Thyroid gland (tissue), 4 donors: ENCODE measurements around the gene CXCR1. TPM values are rescaled to one million over a fixed set of nuclear protein-coding genes. Genes with fewer than 3 reads are reported as not detected.

Experiments used
- DNase-seq, 2 donors: peaks; one replicate each; pipeline ENCODE4 v3.0.0-alpha.2; 2019
- H3K27ac ChIP-seq, 3 donors: fragments of 200-600 bp; sonication (generic); 1 replicate in 2 of 3; 2 replicates in 1 of 3; pipeline ENCODE4 v1.5.1; 2016 to 2019; ENCODE audit warnings: mild to moderate bottlenecking in 1 of 3, moderate library complexity in 1 of 3
- H3K27me3 ChIP-seq: fragments of 200-600 bp; sonication (generic); one replicate; pipeline ENCODE4 v1.5.1; 2019
- H3K36me3 ChIP-seq, 2 donors: fragments of 200-600 bp; sonication (generic); one replicate each; pipeline ENCODE4 v1.5.1; 2016 to 2019
- H3K4me1 ChIP-seq, 2 donors: fragments of 200-600 bp; sonication (generic); one replicate each; pipeline ENCODE4 v1.5.1; 2017 to 2019
- H3K4me3 ChIP-seq, 3 donors: fragments of 200-600 bp; sonication (generic); replicated peaks in 1 of 3; 1 replicate in 2 of 3; 2 replicates in 1 of 3; pipeline ENCODE4 v1.5.1; 2016; ENCODE audit warnings: mild to moderate bottlenecking in 1 of 3
- H3K9me3 ChIP-seq: fragments of 200-600 bp; sonication (generic); one replicate; pipeline ENCODE4 v1.5.1; 2017
- CTCF ChIP-seq, 6 experiments: fragments of 200-600 bp in 3 of 6; fragments of 450-650 bp in 3 of 6; sonication (generic) in 3 of 6; IDR thresholded peaks; one replicate each; pipeline ENCODE4 v1.5.1; 2016 to 2019; ENCODE audit warnings: antibody characterized with exemption in 6 of 6, mild to moderate bottlenecking in 2 of 6, inconsistent platforms in 1 of 6, moderate library complexity in 1 of 6
- POLR2A ChIP-seq, 2 donors: fragments of 450-650 bp; IDR thresholded peaks; one replicate each; pipeline ENCODE4 v1.6.1; 2017; ENCODE audit warnings: antibody characterized with exemption in 2 of 2, mild to moderate bottlenecking in 2 of 2, moderate library complexity in 1 of 2
- WGBS, 2 donors: methylation state at CpG; one replicate each; pipeline ENCODE4 v1.1.5; 2017; 5-methylcytosine and 5-hydroxymethylcytosine counted together
- intact Hi-C: fragments of 100-400 bp; cut with DNase I; formaldehyde crosslinking; loops from one replicate; pipeline ENCODE4 v1.15.1; 2023
- total RNA-seq, 4 donors: library from RNA; depleted of rRNA; stranded (reverse); fragments of >200 nt; gene quantifications; one replicate each; pipeline ENCODE4 v1.2.3, GENCODE V29; 2016

Gene CXCR1
- total RNA-seq, 4 donors from 2014 or later: 0.13 to 0.50 (median 0.29) TPM; not detected in 1

- intact Hi-C loops: loop anchor here (10.0 kb wide), 2 partner anchors 67 to 277 kb away; no protein-coding TSS in a partner anchor
- no peak overlapping the region for H3K27ac ChIP-seq
- no peaks in the 10 kb centered on the region for H3K27me3 ChIP-seq
- H3K4me1 ChIP-seq: peaks cover 0 to 4% of the 10 kb centered on the region in 2 donors
- no peak for TF ChIP-seq CTCF (IDR thresholded peaks at IDR 0.05)
- TF ChIP-seq POLR2A (IDR thresholded peaks at IDR 0.05): no peak
- H3K36me3 ChIP-seq: no peaks in the 10 kb centered on the region
- 55 to 67% methylated on average over 4 of the region's 4 CpGs for WGBS, 2 donors
- no peaks in the 10 kb centered on the region for H3K9me3 ChIP-seq
- DNase-seq: no peak
- no peak overlapping the region for H3K4me3 ChIP-seq
Observed at GRCh38 chr2:218187296-218188015, 20.7 kb upstream of the CXCR1 start.

GRCh38 chr2:218186876-218187275 lies 20.1 kb upstream of the CXCR1 start:
- H3K9me3 ChIP-seq: no peaks in the 10 kb centered on the region
- no peak for DNase-seq
- no peak overlapping the region for H3K27ac ChIP-seq
- TF ChIP-seq POLR2A (IDR thresholded peaks at IDR 0.05): no peak
- TF ChIP-seq CTCF (IDR thresholded peaks at IDR 0.05): no peak
- 75% methylated on average over 1 of the region's 1 CpG for WGBS, 2 donors
- peaks cover 0 to 4% of the 10 kb centered on the region in 2 donors for H3K4me1 ChIP-seq
- no peaks in the 10 kb centered on the region for H3K36me3 ChIP-seq
- H3K27me3 ChIP-seq: no peaks in the 10 kb centered on the region
- H3K4me3 ChIP-seq: no peak overlapping the region
- intact Hi-C loops: loop anchor here (10.0 kb wide), 2 partner anchors 68 to 278 kb away; no protein-coding TSS in a partner anchor

- no peaks in the 10 kb centered on the region for H3K9me3 ChIP-seq
- H3K27me3 ChIP-seq: no peaks in the 10 kb centered on the region
- no peak overlapping the region for H3K27ac ChIP-seq
- peak; percentile 64 to 65 for DNase-seq
- no peak for TF ChIP-seq POLR2A (IDR thresholded peaks at IDR 0.05)
- peak; percentile 49 to 84 (median 72) for TF ChIP-seq CTCF (IDR thresholded peaks at IDR 0.05)
- H3K36me3 ChIP-seq: no peaks in the 10 kb centered on the region
- peaks cover 0 to 4% of the 10 kb centered on the region in 2 donors for H3K4me1 ChIP-seq
- H3K4me3 ChIP-seq: no peak overlapping the region
- intact Hi-C loops: loop anchor here (10.0 kb wide), 2 partner anchors 68 to 278 kb away; no protein-coding TSS in a partner anchor
- 36 to 39% methylated on average over 8 of the region's 8 CpGs for WGBS, 2 donors
Observed at GRCh38 chr2:218186355-218186766, 19.6 kb upstream of the CXCR1 start.

- H3K4me1 ChIP-seq: peaks cover 0 to 4% of the 10 kb centered on the region in 2 donors
- H3K4me3 ChIP-seq: no peak overlapping the region
- H3K27ac ChIP-seq: no peak overlapping the region
- no peaks in the 10 kb centered on the region for H3K27me3 ChIP-seq
- H3K9me3 ChIP-seq: no peaks in the 10 kb centered on the region
- DNase-seq: no peak
- TF ChIP-seq CTCF (IDR thresholded peaks at IDR 0.05): no peak
- TF ChIP-seq POLR2A (IDR thresholded peaks at IDR 0.05): no peak
- intact Hi-C loops: loop anchor here (10.0 kb wide), 2 partner anchors 70 to 280 kb away; no protein-coding TSS in a partner anchor
- 88 to 93% methylated on average over 1 of the region's 1 CpG for WGBS, 2 donors
- H3K36me3 ChIP-seq: no peaks in the 10 kb centered on the region
Observed at GRCh38 chr2:218184331-218184730, 17.6 kb upstream of the CXCR1 start.

- no peaks in the 10 kb centered on the region for H3K36me3 ChIP-seq
- H3K27ac ChIP-seq: no peak overlapping the region
- WGBS, 2 donors: 69 to 75% methylated on average over 9 of the region's 9 CpGs
- H3K4me3 ChIP-seq: no peak overlapping the region
- intact Hi-C loops: loop anchor here (10.0 kb wide), 2 partner anchors 74 to 284 kb away; no protein-coding TSS in a partner anchor
- no peaks in the 10 kb centered on the region for H3K9me3 ChIP-seq
- H3K27me3 ChIP-seq: no peaks in the 10 kb centered on the region
- TF ChIP-seq POLR2A (IDR thresholded peaks at IDR 0.05): no peak
- TF ChIP-seq CTCF (IDR thresholded peaks at IDR 0.05): no peak
- no peaks in the 10 kb centered on the region for H3K4me1 ChIP-seq
- no peak for DNase-seq
Observed at GRCh38 chr2:218180467-218181114, 13.8 kb upstream of the CXCR1 start.
